Endothelial cell of umbilical vein (primary cell): ENCODE data around the gene GSTK1. TPM values are rescaled to one million over a fixed set of nuclear protein-coding genes. Genes with fewer than 3 reads are reported as not detected.

Source experiments
- BruUV-seq: library from RNA; stranded (reverse); fragments of 400-500 nt; replicated peaks from 2 replicates; lab custom pipeline; 2021; lab: Mats Ljungman, UMichigan
- CTCF ChIA-PET: fragments of 300-600, 350-600 bp; sonication (Branson Sonifier 250); formaldehyde crosslinking; loops from one replicate; lab custom pipeline; 2021; ENCODE audit warnings: antibody characterized with exemption, inconsistent platforms; lab: Charles Lee
- POLR2A ChIA-PET: fragments of 300-600, 350-600 bp; sonication (Branson Sonifier 250); formaldehyde crosslinking; loops from one replicate; lab custom pipeline; 2021; ENCODE audit warnings: antibody characterized with exemption, inconsistent platforms; lab: Charles Lee
- DNase-seq: peaks from one replicate; pipeline ENCODE4 v3.0.0-alpha.2; 2011; ENCODE audit warnings: low read depth, low spot score
- FAIRE-seq: peaks from 2 replicates; lab custom pipeline; 2011; peaks lifted over from hg19 to GRCh38; lab: Jason Lieb, UNC
- H2AFZ ChIP-seq: 2 replicates; pipeline ENCODE4 v1.6.0; 2012; ENCODE audit warnings: low read depth, low read length, control low read depth, inconsistent platforms
- H3K27ac ChIP-seq: 2 replicates; pipeline ENCODE4 v1.5.1; 2011; ENCODE audit warnings: low read depth, mild to moderate bottlenecking, control low read depth, low read length, moderate library complexity; ENCODE audit not compliant: insufficient read depth
- H3K27me3 ChIP-seq, 2 experiments: 2 replicates each; pipeline versions ENCODE4 v1.6.0 to v1.6.1; 2011; ENCODE audit warnings: low read length in 2 of 2, mixed read lengths in 1 of 2; ENCODE audit not compliant: control insufficient read depth in 2 of 2, insufficient read depth in 2 of 2
- H3K36me3 ChIP-seq, 2 experiments: 2 replicates in 1 of 2; 3 replicates in 1 of 2; pipeline ENCODE4 v1.5.1; 2011; ENCODE audit warnings: low read length in 2 of 2, mild to moderate bottlenecking in 1 of 2, moderate library complexity in 1 of 2; ENCODE audit not compliant: control insufficient read depth in 2 of 2, insufficient read depth in 2 of 2; ENCODE audit errors: extremely low read depth in 1 of 2
- H3K4me1 ChIP-seq: 3 replicates; pipeline ENCODE4 v1.5.1; 2011; ENCODE audit warnings: mild to moderate bottlenecking, low read length; ENCODE audit not compliant: control insufficient read depth, insufficient read depth; ENCODE audit errors: extremely low read depth
- H3K4me2 ChIP-seq: 2 replicates; pipeline ENCODE4 v1.6.1; 2011; ENCODE audit warnings: low read length, control low read depth, mixed read lengths; ENCODE audit not compliant: insufficient read depth
- H3K4me3 ChIP-seq, 3 experiments: fragments of 200-600 bp in 1 of 3; sonication (generic), shearing (Covaris generic) in 1 of 3; replicated peaks in 1 of 3; 2 replicates each; pipeline ENCODE4 v1.5.1; 2011 to 2016; ENCODE audit warnings: control low read depth in 3 of 3, low read length in 3 of 3, mild to moderate bottlenecking in 2 of 3, inconsistent platforms in 1 of 3, low read depth in 1 of 3, moderate library complexity in 1 of 3; ENCODE audit not compliant: insufficient read depth in 1 of 3
- H3K79me2 ChIP-seq: 2 replicates; pipeline ENCODE4 v1.6.0; 2012; ENCODE audit warnings: low read length, inconsistent platforms; ENCODE audit not compliant: control insufficient read depth, insufficient read depth
- H3K9ac ChIP-seq: replicated peaks from 2 replicates; pipeline ENCODE3; 2011; ENCODE audit warnings: low read length, control low read depth; ENCODE audit not compliant: insufficient read depth; ENCODE audit errors: extremely low read depth
- H3K9me1 ChIP-seq: replicated peaks from 3 replicates; pipeline ENCODE4 v1.6.0; 2011; ENCODE audit warnings: mild to moderate bottlenecking, low read length; ENCODE audit not compliant: control insufficient read depth, insufficient read depth; ENCODE audit errors: extremely low read depth
- H3K9me3 ChIP-seq: replicated peaks from 2 replicates; pipeline ENCODE4 v1.5.1; 2012; ENCODE audit warnings: low read length, inconsistent platforms; ENCODE audit not compliant: control insufficient read depth, insufficient read depth
- H4K20me1 ChIP-seq: replicated peaks from 2 replicates; pipeline ENCODE3; 2011; ENCODE audit warnings: mild to moderate bottlenecking, low read length; ENCODE audit not compliant: control insufficient read depth, insufficient read depth; ENCODE audit errors: extremely low read depth
- CTCF ChIP-seq, 2 donors: IDR thresholded peaks; 1 replicate in 1 of 2; 2 replicates in 1 of 2; pipeline ENCODE4 v1.5.1; 2011; ENCODE audit warnings: low read length in 2 of 2, mild to moderate bottlenecking in 2 of 2, moderate library complexity in 2 of 2, control low read depth in 1 of 2, inconsistent platforms in 1 of 2, low read depth in 1 of 2; ENCODE audit not compliant: insufficient read depth in 1 of 2; ENCODE audit errors: extremely low read depth in 1 of 2
- EZH2 ChIP-seq: IDR thresholded peaks from 2 replicates; pipeline ENCODE4 v1.6.1; 2012; ENCODE audit warnings: borderline replicate concordance, low read depth, mild to moderate bottlenecking, moderate library complexity, low read length, inconsistent platforms; ENCODE audit not compliant: severe bottlenecking
- FOS ChIP-seq: IDR thresholded peaks from 2 replicates; pipeline ENCODE4 v1.6.1; 2011; ENCODE audit warnings: mild to moderate bottlenecking, low read length, moderate library complexity, borderline replicate concordance; ENCODE audit not compliant: insufficient read depth
- GATA2 ChIP-seq: IDR thresholded peaks from 2 replicates; pipeline ENCODE4 v1.7.0; 2011; ENCODE audit warnings: low read depth, mild to moderate bottlenecking, moderate library complexity, mixed read lengths, low read length; ENCODE audit not compliant: insufficient read length, insufficient read depth
- JUN ChIP-seq: IDR thresholded peaks from 2 replicates; pipeline ENCODE4 v1.6.1; 2011; ENCODE audit warnings: borderline replicate concordance, low read depth; ENCODE audit not compliant: insufficient read length, insufficient read depth
- MYC ChIP-seq: IDR thresholded peaks from one replicate; pipeline ENCODE4 v1.6.1; 2011; ENCODE audit warnings: mild to moderate bottlenecking, low read depth, low read length
- POLR2A ChIP-seq: IDR thresholded peaks from 2 replicates; pipeline ENCODE4 v1.6.1; 2012; ENCODE audit warnings: low read depth, mild to moderate bottlenecking, control low read depth, low read length
- POLR2AphosphoS5 ChIP-seq: IDR thresholded peaks from 2 replicates; pipeline ENCODE4 v1.6.1; 2012; ENCODE audit warnings: low read depth, mild to moderate bottlenecking, control low read depth, low read length, moderate library complexity; ENCODE audit not compliant: insufficient read depth
- dilution Hi-C: fragments of 300-500 bp; cut with MboI; formaldehyde crosslinking; loops from one replicate; pipeline ENCODE4 v1.15.0; 2019; ENCODE audit warnings: low sequenced_read_pairs; ENCODE audit not compliant: extremely low pct_ligation_motif_present
- intact Hi-C: fragments of 100-400 bp; cut with micrococcal nuclease; formaldehyde crosslinking; loops from one replicate; pipeline ENCODE4 v1.10.0; 2022
- polyA plus RNA-seq, 4 experiments: library from polyadenylated mRNA; depleted of rRNA in 3 of 4; stranded (reverse) in 3 of 4; unstranded in 1 of 4; fragments of >200 nt; gene quantifications; 2 replicates each; pipeline versions ENCODE4 v1.2.1 to v1.2.3, GENCODE V29; 2011 to 2012; ENCODE audit warnings: missing spikeins in 1 of 4
- total RNA-seq: library from RNA; stranded (reverse); gene quantifications from 2 replicates; pipeline ENCODE4 v1.2.3, GENCODE V29; 2021

GSTK1 gene
- total and polyA plus RNA-seq, 2 donors (not counting 3 experiments of a cell fraction or from before 2014, with no cell fraction given): 119 to 132 TPM

GRCh38 chr7:143245123-143245522 lies 18.1 kb upstream of the GSTK1 start:
- FAIRE-seq (peak; percentile 4), DNase-seq (peak; percentile 58)
- Histone ChIP-seq H3K4me3 (no peak overlapping the region), H3K27me3 (peaks cover 2 to 5% of the 10 kb centered on the region in 2 experiments), H3K4me2 (peak overlapping the region; percentile 16), H3K79me2 (no peaks in the 10 kb centered on the region), H3K9ac (no peak overlapping the region), H4K20me1 (no peaks in the 10 kb centered on the region), H3K27ac (no peak overlapping the region), H3K4me1 (peaks cover 6% of the 10 kb centered on the region), H3K9me1 (no peaks in the 10 kb centered on the region), H3K36me3 (no peaks in the 10 kb centered on the region), H3K9me3 (no peaks in the 10 kb centered on the region), H2AFZ (no peak overlapping the region)
- POLR2A ChIA-PET: no interaction called here
- dilution Hi-C loops: no loop called here
- TF ChIP-seq POLR2A (no peak), GATA2 (no peak), EZH2 (no peak), POLR2AphosphoS5 (no peak), FOS (peak; percentile 68), JUN (peak; percentile 32)
- CTCF ChIA-PET: interaction anchor here (1.0 to 1.2 kb wide), 4 partner anchors 18 to 171 kb away, joined by 4 to 8 read pairs (median 4); partner anchors contain the start of gene GSTK1
- BruUV-seq: no TSS peak
- intact Hi-C loops: no loop called here

- Histone ChIP-seq H3K9me1 (no peaks in the 10 kb centered on the region), H3K27me3 (peaks cover 0 to 5% of the 10 kb centered on the region in 2 experiments), H3K4me2 (no peak overlapping the region), H3K36me3 (no peaks in the 10 kb centered on the region), H3K4me3 (no peak overlapping the region), H2AFZ (no peak overlapping the region), H3K27ac (no peak overlapping the region), H3K4me1 (peaks cover 6% of the 10 kb centered on the region), H3K9me3 (no peaks in the 10 kb centered on the region), H3K9ac (no peak overlapping the region), H3K79me2 (no peaks in the 10 kb centered on the region), H4K20me1 (no peaks in the 10 kb centered on the region)
- ChIA-PET POLR2A (no interaction called here), CTCF (interaction anchor here (1.0 to 1.2 kb wide), 4 partner anchors 16 to 59 kb away, joined by 3 to 4 read pairs (median 3); partner anchors contain the start of gene GSTK1)
- TF ChIP-seq POLR2AphosphoS5 (no peak), POLR2A (no peak), FOS (no peak), MYC (no peak), CTCF (IDR thresholded peaks at IDR 0.05; ENCODE audit: extremely low read depth in 1 of 2, insufficient read depth in 1 of 2, low read depth in 1 of 2, low read length in 2 of 2) (no peak), EZH2 (no peak)
- DNase-seq (no peak), FAIRE-seq (no peak)
- BruUV-seq: no TSS peak
- dilution Hi-C loops: no loop called here
- intact Hi-C loops: no loop called here
These were observed 15.9 kb upstream of the GSTK1 start for GRCh38 chr7:143247372-143247771.
